ENCODE measurements around the gene ARMH3.

Gene ARMH3

DNA sequence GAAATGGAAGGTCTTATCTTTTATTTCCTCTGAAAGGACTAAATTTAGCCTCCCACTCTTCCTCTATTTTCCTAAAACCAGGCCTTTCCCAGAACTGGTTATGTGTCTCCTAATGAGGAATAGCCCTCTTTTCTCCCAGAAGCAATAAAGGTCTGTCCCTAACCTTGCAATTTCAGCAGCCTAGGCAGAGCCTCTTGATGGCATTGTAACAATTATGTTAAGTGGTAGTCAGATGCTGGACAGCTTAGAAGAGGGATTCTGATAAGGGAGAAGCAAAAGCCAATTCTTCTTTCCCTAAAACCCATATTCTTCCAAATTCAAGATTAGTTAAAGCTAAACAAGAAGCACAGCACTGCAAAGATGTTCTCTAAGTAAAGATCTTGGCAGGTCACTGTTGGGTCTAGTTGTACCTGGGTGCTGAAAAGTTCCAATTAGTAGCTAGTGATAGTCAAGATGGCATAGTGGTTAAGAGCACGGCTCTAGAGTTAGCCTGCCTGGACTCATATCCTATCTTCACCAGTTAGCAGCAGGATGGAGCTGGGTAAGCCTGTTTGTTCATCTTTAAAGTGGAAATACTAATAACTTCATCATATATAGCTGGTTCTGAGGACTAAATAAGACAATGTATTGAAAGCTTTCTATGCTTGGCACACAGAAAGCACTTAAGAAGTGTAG, 198.0 kb downstream of the ARMH3 start:
- no peak for DNase-seq (ENCODE audit: low read depth, low spot score)

DNA sequence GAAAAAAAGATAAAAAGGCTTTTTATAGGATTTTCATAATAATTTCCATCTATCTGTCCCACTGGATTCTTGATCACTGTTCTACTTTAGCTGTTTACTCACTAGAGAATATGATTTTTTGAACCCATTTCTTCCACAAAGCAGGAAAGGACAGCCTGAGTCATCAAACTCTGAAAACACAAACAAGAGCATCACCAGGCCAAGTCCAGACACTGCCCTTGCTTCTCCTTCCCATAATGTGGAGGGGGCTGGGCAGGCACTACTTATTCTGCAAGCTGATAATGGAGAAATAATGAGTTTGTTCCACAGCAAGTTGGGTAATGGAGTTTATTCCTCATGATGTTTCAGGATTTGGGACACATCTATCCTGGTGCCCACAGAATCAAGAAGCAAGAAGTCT, 199.3 kb downstream of the ARMH3 start:
- DNase-seq (ENCODE audit: low read depth, low spot score), result no peak

DNA sequence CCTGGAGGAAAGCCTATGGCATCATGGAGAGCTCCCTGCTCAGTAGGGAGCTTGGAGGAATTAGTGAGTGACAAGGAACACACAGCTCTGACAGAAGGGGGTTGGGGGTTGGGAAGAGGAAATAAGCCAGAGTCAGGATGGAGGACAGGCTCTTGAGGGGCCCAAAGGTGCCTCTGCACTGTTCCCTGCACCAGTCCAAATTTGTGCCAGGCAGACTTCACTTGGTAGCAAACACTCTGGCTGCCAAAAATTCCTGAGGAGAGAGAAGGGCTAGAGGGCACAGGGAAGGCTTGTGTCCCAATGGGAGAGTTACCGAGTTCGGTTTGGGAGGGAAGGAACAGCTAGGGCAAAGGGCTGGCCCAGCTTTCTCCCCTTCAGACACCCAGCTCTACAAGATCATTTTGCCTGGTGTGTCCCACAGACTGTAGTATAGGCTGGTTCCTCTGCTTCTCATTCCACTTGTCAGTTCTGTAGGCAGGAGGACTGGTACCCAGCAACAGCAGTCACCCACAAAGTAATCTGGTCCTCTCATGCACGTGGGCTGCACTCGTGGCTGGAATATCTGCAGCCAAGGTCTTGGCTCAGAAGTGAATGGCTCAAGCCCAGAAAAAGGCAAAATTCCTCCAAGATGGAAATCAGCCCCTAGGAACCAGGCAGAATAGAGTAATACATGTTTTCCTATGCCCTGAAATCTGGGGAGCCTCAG, 204.4 kb downstream of the ARMH3 start:
- peak; percentile 58 for DNase-seq (ENCODE audit: low read depth, low spot score)

DNA sequence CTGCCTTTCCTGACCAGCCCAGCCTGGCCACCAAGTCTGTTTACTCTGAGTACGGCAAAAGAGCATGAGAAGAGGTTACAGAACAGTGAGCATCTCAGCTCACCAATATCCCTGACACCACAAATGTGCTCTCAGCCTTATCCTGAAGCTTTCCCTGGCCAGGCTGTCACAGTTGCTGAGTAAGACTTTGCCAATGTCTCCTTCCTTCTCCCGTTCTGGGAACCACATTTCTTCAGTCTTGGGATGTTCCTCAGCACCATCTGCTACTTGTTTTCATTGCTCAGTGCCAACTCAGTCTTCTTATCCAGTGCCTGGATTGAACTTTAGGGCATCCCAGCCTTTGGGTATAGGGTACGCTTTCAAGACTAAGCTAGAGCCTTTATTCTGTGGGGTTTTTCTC, 205.2 kb downstream of the ARMH3 start:
- DNase-seq (ENCODE audit: low read depth, low spot score), result no peak

DNA sequence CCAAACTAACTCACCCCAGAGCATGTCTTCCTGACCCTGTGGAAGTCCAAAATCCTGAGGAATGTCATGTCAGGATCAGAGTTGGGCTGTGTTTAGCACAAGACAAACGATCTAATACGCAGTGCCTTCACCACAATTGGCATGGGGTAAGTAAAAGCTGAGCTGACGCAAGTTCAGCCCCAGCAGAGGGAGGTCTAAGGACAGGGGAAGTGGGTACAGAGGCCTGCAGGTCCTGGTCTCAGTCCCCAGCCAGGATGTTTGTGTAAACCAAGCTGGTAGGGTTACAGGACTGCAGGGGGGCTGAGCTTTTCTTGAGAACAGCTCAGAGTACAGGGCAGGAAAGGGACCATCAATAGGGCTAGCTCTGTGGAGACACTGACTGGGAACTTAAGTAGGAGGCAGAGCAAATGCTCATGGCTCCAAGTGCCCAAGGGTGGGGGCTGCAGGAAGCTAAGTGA, 207.1 kb downstream of the ARMH3 start:
- no peak for DNase-seq (ENCODE audit: low read depth, low spot score)

DNA sequence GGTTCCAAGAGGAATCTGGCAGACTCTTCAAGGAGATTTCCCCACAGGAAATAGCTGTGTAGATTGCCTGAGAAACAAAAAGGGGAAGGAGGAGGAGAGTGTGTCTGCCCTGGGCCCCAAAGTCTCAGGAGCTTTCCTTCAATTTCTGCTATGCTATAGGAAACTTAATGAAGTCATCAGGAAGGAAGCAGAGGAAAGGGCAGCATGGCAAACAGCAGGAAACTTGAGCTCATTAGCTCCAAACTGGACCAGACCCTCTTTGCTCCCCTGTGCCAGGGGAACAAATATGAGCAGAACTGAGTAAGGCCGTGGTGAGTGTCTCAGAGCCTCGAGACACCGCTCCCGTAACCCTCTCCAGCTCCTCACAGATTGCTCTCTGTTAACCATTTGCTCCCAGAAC, 207.6 kb downstream of the ARMH3 start:
- DNase-seq (ENCODE audit: low read depth, low spot score), result no peak

DNA sequence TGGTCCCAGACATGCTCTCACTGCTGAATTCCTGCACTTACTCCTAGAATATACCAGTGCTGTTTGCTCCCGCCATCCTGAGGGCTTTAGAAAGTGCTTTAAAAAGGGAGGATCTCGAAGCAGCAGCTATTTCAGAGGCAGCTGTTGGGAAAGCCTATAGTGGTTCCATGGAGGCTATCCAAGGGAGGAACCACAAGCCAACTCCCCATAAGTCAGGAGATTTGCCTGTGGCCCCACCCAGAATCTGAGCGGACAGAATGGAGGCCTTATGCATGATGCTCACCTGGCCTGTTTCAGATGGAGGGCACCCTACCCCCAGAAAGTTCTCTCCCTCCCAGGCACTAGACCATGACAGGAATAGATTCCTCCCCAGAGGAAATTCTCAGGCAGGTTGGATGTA, 210.1 kb downstream of the ARMH3 start:
- DNase-seq (ENCODE audit: low read depth, low spot score), result no peak

DNA sequence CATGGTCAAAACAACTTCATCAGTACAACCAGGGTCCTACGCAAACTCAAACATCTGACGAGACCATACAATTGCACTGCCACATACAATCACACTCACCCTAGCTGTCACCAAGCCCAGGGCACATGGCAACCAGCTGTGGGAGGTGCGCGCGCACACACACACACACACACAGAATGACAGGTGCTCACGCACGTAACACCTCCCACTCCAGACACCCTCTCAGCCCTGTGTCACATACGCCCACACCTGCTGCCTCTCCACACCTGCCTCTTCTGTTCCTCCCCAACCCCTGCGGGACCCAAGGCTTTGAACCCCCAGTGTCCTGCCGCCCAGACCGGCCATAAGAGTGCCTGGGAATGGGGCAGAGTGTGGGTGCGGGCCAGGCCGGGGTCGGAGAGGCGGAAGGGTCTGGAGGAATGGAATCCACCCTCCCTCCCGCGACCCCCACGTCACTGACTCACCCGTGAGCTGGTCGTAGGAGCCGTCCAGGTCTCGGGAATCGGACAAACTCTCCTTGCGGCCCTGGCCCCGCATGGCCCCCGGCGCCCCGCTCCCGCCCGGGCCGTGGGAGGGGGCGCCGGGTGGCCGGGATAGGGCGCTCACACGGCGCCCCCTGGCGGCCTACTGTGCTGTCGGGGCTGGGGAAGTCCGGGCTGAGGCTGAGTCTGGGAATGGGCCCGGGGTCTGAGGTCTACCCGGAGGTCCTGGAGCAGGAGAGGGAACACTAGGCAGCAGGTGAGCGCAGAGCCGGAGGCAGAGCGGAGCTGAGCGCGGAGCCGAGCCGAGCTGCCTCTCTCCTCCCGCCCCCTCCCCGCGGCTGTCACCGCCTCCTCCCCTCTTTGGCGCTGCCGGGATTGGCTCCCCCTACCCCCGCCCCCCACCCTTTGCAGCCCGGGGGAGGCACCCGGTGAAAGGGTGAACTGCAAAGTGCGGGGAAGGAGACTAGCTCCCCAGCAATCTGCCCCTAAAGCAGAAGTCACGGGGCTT, 212.6 kb downstream of the ARMH3 start, which contains the start of gene KCNIP2:
Gene KCNIP2 (minus strand): TSS at position 769 of the 990 bp plus-strand sequence. CDS start 232 bp downstream, at position 537.
- DNase-seq (ENCODE audit: low read depth, low spot score), result peak; percentile 45

DNA sequence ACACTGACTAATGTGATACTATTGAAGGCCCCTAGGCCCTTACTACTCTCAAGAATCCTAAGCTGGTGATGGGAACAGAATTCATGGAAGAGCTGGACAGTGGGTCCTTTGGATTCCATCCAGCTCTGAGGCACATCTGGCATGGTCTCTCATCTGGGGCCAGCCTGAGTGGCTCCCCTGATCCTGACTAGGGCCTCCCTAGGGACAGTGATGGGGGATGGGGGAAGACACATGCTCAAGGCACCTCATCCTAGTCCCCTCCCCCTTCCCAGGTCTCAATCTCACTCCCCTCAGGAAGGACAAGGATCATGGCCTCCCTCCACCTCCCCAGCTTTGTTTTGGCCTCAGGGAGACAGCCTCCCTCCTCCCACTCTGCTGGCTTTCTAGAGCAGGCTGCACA, 214.1 kb downstream of the ARMH3 start:
- no peak for DNase-seq (ENCODE audit: low read depth, low spot score)

DNA sequence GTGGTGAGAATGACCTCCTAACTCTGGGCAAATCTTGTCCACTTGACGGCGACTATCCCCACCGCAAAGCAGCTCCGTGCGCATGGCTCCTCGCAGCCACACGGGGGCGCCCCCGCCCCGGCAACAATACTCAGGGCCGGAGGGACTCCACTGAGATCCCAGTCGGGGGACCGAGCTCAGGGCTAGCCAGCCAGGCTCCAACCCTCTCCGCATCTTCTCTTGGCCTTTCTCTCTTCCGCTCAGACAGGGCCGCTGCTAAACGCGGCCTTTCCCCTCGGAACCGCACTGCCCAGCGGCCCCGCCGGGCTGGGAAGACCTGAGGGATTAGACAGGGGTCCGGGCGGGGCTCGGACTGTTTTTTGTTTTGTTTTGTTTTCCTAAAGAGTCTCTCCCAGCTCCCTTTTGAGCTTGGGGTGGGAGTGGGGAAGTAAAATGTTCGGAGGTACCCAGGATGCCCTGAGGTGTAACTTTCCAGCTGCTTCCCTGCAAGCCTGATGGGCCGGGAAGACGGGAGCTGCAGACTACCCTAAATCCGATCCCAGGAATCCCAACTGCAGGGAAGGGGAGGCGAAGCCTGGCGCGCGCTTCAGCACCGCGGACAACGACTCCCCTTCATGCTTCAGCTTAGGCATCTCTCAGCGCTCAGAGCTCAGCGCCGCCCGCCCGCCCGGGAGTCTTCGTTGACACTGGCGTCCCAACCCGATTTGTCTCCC, 215.1 kb downstream of the ARMH3 start:
- peak; percentile 94 for DNase-seq (ENCODE audit: low read depth, low spot score)

DNA sequence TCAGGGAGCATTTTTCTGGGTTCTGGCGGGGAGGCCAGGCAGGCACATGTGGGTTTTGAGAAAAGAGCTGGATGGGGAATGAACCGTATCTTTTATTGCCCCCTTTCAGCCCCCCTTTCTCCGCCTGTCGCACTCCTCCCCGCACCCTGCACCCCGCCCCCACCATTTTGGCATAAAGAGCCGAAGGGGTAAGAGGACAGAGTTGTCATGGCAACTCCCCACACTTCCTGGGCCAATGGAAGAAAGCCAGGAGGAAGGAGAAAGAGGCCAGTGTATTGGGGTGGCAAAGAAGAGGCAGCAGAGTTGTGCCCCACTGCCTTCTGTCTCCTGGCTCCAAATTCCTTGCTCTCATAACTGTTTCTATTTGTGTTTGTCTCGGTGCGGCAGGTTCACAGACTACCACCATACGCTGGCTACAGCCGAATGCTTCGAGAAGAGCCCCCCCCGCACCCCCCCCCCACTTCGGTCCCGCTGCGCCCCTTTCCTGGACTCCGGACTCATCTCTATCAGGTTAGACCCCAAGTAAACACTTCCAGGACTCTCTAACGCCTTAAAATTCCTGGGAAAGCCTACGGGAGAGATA, 215.8 kb downstream of the ARMH3 start:
- no peak for DNase-seq (ENCODE audit: low read depth, low spot score)

DNA sequence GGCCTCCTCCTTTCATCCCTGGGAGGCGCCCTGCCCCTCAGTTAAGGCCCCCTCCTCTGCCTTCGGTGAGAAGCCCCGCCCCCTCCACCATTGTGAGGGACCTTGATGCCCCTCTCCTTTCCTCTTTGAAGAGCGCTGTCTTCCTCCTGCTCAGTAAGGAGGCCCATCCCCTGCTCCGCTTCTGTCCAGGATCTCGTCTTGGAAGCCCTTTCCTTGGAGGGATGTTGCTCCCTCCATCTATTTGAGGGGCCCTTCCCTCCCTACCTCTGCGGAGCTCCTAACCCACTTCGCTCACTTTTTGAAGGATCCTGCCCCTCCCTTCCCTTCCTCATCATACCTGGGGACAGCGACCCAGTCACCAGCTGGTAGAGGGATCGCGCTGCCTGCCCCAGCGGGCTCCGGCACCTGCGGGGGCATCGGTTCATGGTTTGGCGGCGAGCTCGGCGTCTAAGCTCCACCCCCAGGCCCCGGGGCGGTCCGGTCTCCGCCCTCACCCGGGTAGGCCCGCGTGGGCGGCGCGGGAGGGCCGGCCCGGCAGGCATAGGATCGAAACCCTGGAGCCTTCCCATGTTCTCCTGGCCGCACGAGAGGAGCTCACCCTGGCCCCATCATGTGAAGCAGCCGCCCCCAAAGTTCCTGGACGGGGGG, 216.4 kb downstream of the ARMH3 start:
- DNase-seq (ENCODE audit: low read depth, low spot score), result peak; percentile 61

DNA sequence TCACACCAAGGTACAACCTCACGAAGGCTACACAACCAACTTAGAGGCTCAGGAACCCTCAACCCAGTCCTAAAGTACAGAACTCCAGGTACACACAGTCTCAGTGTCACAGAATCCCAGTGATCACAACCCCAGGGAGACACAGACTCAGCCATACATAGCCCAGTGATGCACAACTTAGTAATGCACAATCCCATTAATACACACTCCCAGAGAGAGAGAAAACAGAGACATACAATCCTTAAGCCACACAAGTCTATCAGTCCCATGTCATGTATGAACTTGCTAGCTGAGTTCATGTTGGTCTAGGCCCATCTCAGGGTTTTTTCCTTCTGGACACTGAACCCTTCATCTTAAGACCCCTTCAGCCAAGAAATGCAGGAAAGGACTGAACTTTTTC, 217.0 kb downstream of the ARMH3 start:
- no peak for DNase-seq (ENCODE audit: low read depth, low spot score)

DNA sequence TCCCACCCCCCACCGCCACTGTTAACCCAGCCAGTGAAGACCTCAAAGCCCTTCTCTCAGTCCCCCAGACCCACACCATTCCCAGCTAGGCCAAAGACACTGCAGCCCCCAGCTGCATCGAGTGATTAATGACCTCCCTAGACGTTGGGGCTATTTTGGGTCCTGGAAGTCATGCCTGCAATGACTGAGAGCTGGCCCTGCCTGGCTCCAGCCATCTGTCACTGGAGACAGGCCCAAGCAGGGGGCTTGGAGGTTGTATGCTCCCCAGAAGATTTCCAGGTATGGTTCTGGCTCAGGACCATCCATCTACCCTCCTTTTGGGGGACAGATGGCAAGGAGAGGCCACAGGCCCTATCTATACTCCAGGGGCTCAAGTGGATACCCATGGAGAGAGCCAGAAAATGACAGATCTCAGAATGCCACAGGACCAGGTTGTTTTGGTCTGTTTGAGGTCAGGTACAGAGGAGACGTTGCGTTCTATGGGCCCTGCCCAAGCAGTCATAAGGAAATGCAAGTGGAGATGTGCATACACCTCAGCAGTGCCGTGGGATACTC, 217.5 kb downstream of the ARMH3 start:
- DNase-seq (ENCODE audit: low read depth, low spot score), result no peak

DNA sequence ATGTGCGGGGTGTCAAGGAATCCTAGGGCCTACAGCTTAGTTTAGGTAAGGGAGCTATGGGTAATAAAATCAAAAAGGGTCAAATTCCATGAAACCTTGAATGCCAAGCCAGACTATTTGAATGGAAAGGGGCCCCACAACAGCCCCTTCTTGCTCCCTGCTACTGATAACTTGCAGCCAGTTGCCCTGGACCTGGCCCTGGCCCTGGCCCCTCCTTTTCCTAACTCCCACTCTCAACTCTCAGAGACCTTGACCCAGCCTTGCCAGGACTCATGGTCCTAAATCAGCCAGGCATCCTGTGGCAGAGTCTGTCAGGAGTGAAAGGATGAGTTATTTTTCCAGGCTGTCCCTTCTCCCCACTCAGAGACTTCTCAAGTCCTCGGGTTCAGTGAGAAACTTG, 218.2 kb downstream of the ARMH3 start:
- no peak for DNase-seq (ENCODE audit: low read depth, low spot score)

DNA sequence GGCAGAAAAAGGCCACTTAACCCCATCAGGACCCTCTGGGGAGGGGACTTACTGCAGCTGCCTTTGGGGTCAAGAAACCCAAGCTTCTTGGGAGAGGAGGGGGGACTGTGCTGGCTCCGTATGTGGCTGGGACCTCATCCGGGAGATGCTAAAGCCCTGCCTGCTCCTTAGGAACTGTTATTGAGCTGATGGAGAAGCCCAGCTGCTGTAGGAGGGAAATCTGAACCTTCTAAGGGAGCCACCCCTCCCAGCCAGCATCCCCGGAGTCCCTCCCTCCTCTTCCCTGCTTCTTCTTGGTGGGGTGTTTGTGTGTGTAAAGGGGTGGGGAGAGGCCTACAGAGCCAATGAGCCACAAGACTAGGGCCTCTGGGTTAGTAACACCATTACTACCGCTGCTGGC, 220.6 kb downstream of the ARMH3 start:
- DNase-seq (ENCODE audit: low read depth, low spot score), result no peak

DNA sequence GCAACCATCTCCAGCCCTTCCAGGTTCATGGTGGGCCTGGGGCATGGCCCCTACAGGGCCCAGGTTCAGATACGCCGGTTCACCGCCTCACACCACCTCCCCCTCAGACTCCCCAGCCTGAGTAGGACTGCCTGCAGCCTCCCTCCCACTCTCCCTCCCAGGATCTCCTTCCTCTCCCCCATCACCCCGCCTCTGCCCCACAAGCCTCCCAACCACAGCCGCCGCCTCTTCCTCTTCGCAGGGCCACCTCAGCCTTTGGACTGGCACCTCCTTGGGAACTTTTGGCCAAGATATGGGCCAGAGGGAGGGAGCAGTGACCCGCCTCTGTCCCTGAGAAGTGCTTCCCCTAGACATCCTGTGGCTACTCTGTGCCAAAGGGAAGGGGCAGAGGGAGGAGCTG, 221.6 kb downstream of the ARMH3 start:
- no peak for DNase-seq (ENCODE audit: low read depth, low spot score)

DNA sequence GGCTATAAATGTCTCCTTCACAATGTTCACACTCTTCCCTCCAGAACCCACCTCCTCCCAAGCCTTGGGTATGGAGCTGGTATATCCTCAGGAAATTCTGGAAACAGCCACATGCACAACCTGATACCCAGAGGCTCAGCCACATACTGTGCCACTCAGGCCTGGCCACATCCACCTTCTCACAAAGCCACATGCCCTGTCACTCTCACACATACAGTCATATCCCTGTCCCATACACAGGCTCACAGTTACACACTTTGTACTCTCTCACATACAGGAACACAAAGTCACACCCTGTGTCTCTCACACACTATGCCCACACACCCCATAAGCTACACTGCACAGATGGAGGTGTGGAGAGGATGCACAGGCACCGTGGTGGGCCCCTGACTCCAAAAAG, 222.5 kb downstream of the ARMH3 start:
- no peak for DNase-seq (ENCODE audit: low read depth, low spot score)

DNA sequence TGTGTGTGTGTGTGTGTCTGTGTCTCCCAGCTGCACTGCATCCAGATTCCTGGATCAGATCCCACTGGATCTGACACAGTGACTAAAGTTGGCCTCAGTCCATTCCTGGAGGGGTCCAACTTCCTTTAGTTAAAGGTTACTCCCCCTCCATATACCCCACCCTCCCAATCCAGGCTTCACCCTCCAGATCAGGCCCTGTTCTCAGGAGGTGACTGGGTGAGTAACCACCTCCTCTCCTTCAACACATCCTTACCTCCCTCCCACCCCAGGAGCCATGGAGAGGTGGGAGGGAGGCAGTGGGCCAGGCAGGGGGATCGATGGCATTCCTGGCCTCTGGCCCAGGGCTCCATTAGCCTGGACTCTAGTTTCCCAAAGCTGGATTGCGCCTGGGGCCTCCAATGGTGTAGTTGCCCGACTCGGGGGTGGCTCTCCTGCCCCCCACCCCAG, 223.6 kb downstream of the ARMH3 start:
- no peak for DNase-seq (ENCODE audit: low read depth, low spot score)

DNA sequence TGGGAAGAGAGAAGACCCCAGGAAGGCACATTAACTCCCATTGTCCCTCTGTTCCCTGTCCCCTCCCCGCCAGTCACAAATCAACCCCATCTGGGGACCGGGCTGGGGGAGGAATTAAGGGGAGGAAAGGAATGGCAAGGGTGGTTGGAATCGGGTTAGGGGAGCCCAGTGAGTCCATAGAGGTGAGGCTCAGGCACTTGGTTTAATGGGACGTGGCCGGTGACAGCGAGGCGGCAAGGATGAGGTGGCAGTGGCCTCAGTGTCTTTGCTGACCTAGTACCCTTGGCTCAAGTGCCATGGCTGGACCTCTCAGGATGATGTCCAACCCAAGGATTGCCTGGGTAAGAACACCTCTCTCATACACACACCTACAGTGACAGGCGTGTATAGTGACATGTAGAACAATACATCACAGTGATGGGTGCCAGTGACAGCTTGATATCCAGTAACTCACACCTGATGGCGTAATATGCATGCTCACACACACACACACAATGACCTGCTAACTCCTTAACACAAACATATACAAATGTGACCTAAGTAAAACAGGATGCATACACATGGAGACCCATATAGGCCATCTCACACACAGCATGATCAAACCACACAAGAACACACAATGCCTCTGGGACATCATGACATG, 224.7 kb downstream of the ARMH3 start:
- no peak for DNase-seq (ENCODE audit: low read depth, low spot score)
